Activated CD4-positive, alpha-beta T cell treated with anti-CD3 and anti-CD28 coated beads for 1 hour (primary cell): Measurements from ENCODE around the gene SUCLG2.

Experiments used
- DNase-seq: peaks from one replicate; pipeline ENCODE4 v3.0.0-alpha.2; 2020

Gene SUCLG2

GRCh38 chr3:67377299-67377698 lies 277.1 kb downstream of the SUCLG2 start:
- no peak for DNase-seq

DNA sequence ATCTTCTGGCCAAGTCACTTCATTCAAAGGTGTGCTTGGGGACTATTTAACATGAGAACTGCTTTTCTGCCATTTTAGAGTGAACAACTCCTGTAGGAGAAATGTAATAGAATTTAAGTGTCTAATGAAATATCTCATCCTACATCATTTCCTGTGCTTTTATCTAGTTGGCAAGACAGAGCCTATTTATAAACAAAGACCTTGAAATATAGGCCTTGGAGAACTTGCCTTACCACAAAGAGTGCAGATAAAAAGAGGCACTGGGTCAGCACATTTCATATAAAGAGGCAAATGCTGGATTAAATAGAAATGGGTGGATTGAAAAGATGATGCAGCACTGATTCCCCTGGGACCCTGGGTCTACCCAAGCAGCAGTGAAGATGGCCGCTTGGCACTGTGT lies 278.0 kb downstream of the SUCLG2 start:
- no peak for DNase-seq

DNA sequence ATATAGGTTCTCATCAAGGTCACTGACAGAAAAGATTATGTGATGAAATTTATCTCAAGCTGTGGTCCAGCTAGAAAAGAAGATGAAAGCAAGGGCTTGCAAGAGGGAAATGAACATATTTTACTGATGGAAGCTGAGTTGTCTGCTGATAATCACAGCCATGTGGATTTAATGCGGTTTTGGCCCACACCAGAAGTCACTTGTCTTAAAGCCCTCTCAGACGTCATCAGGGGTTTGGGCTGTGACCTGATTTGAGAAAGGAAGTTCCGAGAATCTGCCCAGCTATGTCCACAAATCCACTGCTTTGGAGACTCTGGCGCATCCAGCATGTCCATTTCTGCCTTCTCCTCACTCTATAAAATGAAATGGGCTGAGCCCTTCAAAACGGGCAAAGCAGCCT lies 278.4 kb downstream of the SUCLG2 start:
- no peak for DNase-seq

- no peak for DNase-seq
Observed at GRCh38 chr3:67362686-67363085, 291.7 kb downstream of the SUCLG2 start.

- no peak for DNase-seq
Observed at GRCh38 chr3:67361770-67362169, 292.6 kb downstream of the SUCLG2 start.

DNA sequence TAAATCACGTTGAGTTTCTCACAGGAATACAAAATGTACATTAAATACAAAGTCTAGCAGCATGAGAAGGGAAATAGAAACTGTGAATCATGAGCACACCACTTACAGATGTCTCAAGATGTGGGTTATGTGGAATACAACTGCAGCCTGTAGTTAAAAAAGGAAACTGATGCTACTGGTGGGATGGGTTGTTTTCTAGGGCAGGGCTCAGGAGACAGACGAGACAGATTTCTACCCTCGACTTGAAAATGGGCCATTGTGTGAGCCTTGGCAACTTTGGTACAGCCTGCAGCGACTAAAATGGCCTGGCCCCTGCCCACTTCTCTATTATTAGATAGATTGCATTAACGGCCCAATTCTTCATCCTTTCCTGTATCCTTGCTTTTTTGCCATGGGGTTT lies 293.1 kb downstream of the SUCLG2 start:
- DNase-seq: no peak

GRCh38 chr3:67357610-67358458 lies 296.6 kb downstream of the SUCLG2 start:
- DNase-seq: no peak

DNA sequence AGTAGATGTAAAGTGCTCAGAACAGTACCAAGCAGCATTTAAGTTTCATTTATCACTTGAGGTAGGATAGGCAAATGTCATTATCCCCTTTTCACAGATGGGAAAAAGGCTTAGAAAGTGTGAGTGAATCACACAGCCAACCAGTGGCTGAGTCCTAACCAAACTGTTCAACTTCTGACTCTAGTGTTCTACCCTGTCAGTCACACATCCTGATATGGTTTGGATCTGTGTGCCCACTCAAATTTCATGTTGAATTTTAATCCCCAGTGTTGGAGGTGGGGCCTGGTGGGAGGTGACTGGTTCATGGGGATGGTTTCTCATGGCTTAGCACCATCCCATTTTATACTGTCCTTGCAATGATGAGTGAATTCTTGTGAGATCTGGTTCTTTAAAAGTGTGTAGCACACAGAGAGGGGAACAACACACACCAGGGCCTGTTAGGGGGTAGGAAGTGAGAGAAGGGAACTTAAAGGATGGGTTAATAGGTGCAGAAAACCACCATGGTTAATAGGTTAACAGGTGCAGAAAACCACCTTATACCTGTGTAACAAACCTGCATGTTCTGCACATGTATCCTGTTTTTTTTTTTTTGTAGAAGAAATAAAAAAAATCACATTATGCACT lies 304.7 kb downstream of the SUCLG2 start:
- DNase-seq: no peak

- DNase-seq: no peak
Observed at GRCh38 chr3:67346081-67346480, 308.3 kb downstream of the SUCLG2 start.

GRCh38 chr3:67335813-67336212 lies 318.6 kb downstream of the SUCLG2 start:
- DNase-seq: no peak

DNA sequence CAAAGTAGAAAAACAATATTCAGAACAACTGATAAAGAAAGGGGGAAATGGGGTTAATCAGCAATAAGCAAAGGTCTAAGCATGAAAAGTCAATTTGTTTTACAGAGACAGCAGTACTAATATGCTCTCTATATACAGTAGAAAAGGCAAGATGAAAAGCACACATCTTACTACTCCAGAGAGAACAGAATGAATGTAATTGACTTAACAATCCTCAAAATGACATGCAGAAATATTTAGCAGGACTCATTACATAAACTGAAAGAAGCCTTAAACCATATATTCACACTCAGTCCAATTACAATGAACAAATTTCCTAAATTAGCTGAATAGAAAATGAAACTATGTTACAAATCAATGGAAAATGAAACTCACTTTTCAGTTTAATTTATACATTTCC lies 319.8 kb downstream of the SUCLG2 start:
- no peak for DNase-seq

- no peak for DNase-seq
Observed at GRCh38 chr3:67329358-67329757, 325.1 kb downstream of the SUCLG2 start.

GRCh38 chr3:67327582-67327981 lies 326.8 kb downstream of the SUCLG2 start:
- no peak for DNase-seq

- DNase-seq: no peak
Observed at GRCh38 chr3:67325231-67325630, 329.2 kb downstream of the SUCLG2 start.
